SK-N-SH (cell line): ENCODE measurements around the gene CCDC88B. TPM values are rescaled to one million over a fixed set of nuclear protein-coding genes. Genes with fewer than 3 reads are reported as not detected.

Source experiments
- CTCF ChIA-PET: fragments of 300-600, 350-600 bp; formaldehyde crosslinking; extraction: SDS; loops from one replicate; lab custom pipeline; 2021; lab: Yijun Ruan, JAX
- POLR2A ChIA-PET: fragments of 350-600 bp; sonication (Branson Sonifier 250); formaldehyde crosslinking; extraction: SDS; loops from one replicate; lab custom pipeline; 2020; ENCODE audit warnings: antibody characterized with exemption, inconsistent platforms; lab: Yijun Ruan, JAX
- DNase-seq: peaks from one replicate; pipeline ENCODE4 v3.0.0; 2012
- H2AFZ ChIP-seq: fragments of 200-600 bp; sonication (generic); 2 replicates; pipeline ENCODE4 v1.8.1; 2016; ENCODE audit warnings: antibody characterized with exemption, mild to moderate bottlenecking, low read depth
- H3F3A ChIP-seq: fragments of 200-600 bp; sonication (generic); replicated peaks from 2 replicates; pipeline ENCODE3; 2016; ENCODE audit warnings: antibody characterized with exemption, mild to moderate bottlenecking; ENCODE audit not compliant: insufficient read depth
- H3K27ac ChIP-seq, 2 experiments: fragments of 200-500 bp in 1 of 2; fragments of 200-600 bp in 1 of 2; sonication (Bioruptor generic) in 1 of 2; sonication (generic), shearing (Covaris generic) in 1 of 2; 2 replicates each; pipeline versions ENCODE4 v1.5.1 to v1.6.1; 2014 to 2016; ENCODE audit warnings: low read depth in 2 of 2, inconsistent platforms in 1 of 2, low read length in 1 of 2, mild to moderate bottlenecking in 1 of 2, mixed read lengths in 1 of 2
- H3K27me3 ChIP-seq: fragments of 200-600 bp; sonication (generic), shearing (Covaris generic); 2 replicates; pipeline ENCODE4 v1.6.1; 2016; ENCODE audit warnings: mixed run types; ENCODE audit not compliant: insufficient read depth
- H3K36me3 ChIP-seq, 2 experiments: fragments of 200-500 bp in 1 of 2; fragments of 200-600 bp in 1 of 2; sonication (Bioruptor generic) in 1 of 2; sonication (generic) in 1 of 2; replicated peaks in 1 of 2; 2 replicates each; pipeline versions ENCODE3 to v1.5.1; 2014 to 2016; ENCODE audit warnings: low read length in 1 of 2, mild to moderate bottlenecking in 1 of 2; ENCODE audit not compliant: insufficient read depth in 2 of 2, control insufficient read depth in 1 of 2
- H3K4me1 ChIP-seq, 2 experiments: fragments of 200-500 bp in 1 of 2; fragments of 200-600 bp in 1 of 2; sonication (Bioruptor generic) in 1 of 2; sonication (generic), shearing (Covaris generic) in 1 of 2; 2 replicates each; pipeline versions ENCODE4 v1.5.1 to v1.6.1; 2014 to 2016; ENCODE audit warnings: low read depth in 1 of 2, low read length in 1 of 2, mixed run types in 1 of 2; ENCODE audit not compliant: insufficient read depth in 2 of 2, control insufficient read depth in 1 of 2
- H3K4me2 ChIP-seq: fragments of 200-600 bp; sonication (generic), shearing (Covaris generic); 2 replicates; pipeline ENCODE4 v1.6.1; 2017; ENCODE audit warnings: mixed run types
- H3K4me3 ChIP-seq, 2 experiments: fragments of 200-500 bp in 1 of 2; fragments of 200-600 bp in 1 of 2; sonication (Bioruptor generic) in 1 of 2; sonication (generic), shearing (Covaris generic) in 1 of 2; 2 replicates each; pipeline versions ENCODE4 v1.5.1 to v1.8.1; 2014 to 2016; ENCODE audit warnings: low read depth in 2 of 2, inconsistent platforms in 1 of 2, low read length in 1 of 2, mild to moderate bottlenecking in 1 of 2, mixed read lengths in 1 of 2, moderate library complexity in 1 of 2
- H3K79me2 ChIP-seq: fragments of 200-600 bp; sonication (generic); 2 replicates; pipeline ENCODE4 v1.8.1; 2017; ENCODE audit warnings: mild to moderate bottlenecking; ENCODE audit not compliant: insufficient read depth
- H3K9ac ChIP-seq: fragments of 200-600 bp; sonication (generic); 2 replicates; pipeline ENCODE4 v1.6.1; 2017; ENCODE audit warnings: mixed run types
- H3K9me2 ChIP-seq: fragments of 200-600 bp; sonication (generic); 2 replicates; pipeline ENCODE4 v1.6.1; 2017; ENCODE audit warnings: mixed run types
- H3K9me3 ChIP-seq: fragments of 200-600 bp; sonication (generic); 2 replicates; pipeline ENCODE4 v1.6.1; 2017; ENCODE audit warnings: mixed run types, mild to moderate bottlenecking, moderate library complexity
- H4K20me1 ChIP-seq: fragments of 200-600 bp; sonication (generic); 2 replicates; pipeline ENCODE4 v1.6.1; 2017; ENCODE audit warnings: mild to moderate bottlenecking, mixed run types; ENCODE audit not compliant: insufficient read depth
- EZH2phosphoT487 ChIP-seq: fragments of 200-600 bp; sonication (generic); IDR thresholded peaks from 2 replicates; pipeline ENCODE4 v1.6.1; 2017; ENCODE audit warnings: low read depth, mixed run types, mild to moderate bottlenecking, antibody characterized with exemption, moderate library complexity, borderline replicate concordance
- NFIC ChIP-seq: IDR thresholded peaks from 2 replicates; pipeline ENCODE4 v1.4.0; 2012; ENCODE audit warnings: borderline replicate concordance
- PBX3 ChIP-seq: IDR thresholded peaks from 2 replicates; pipeline ENCODE4; 2012
- RCOR1 ChIP-seq: fragments of 150-350 bp; IDR thresholded peaks from 2 replicates; pipeline ENCODE4 v1.6.1; 2017; ENCODE audit warnings: antibody characterized with exemption, low read length
- SIN3A ChIP-seq: IDR thresholded peaks from 2 replicates; pipeline ENCODE4 v1.6.1; 2012; ENCODE audit warnings: low read depth, mild to moderate bottlenecking, low read length, moderate library complexity, borderline replicate concordance
- SMC3 ChIP-seq: IDR thresholded peaks from 2 replicates; pipeline ENCODE4 v1.6.1; 2012; ENCODE audit warnings: low read depth, low read length, improper control_type of control experiment
- TCF12 ChIP-seq: IDR thresholded peaks from 2 replicates; pipeline ENCODE4 v1.4.0; 2012
- USF1 ChIP-seq: IDR thresholded peaks from 2 replicates; pipeline ENCODE4 v1.4.0; 2012; ENCODE audit warnings: low read depth, borderline replicate concordance
- YY1 ChIP-seq: IDR thresholded peaks from 2 replicates; pipeline ENCODE4 v1.4.0; 2012; ENCODE audit warnings: low read depth, mild to moderate bottlenecking
- ZBTB33 ChIP-seq: IDR thresholded peaks from 2 replicates; pipeline ENCODE4 v1.4.0; 2012; ENCODE audit warnings: low read depth, borderline replicate concordance
- whole genome bisulfite sequencing: methylation state at CpG from one replicate; pipeline ENCODE4 v1.1.6; 2017; ENCODE audit warnings: low lambda C conversion rate; 5-methylcytosine and 5-hydroxymethylcytosine counted together
- polyA plus RNA-seq, 3 experiments: library from polyadenylated mRNA; depleted of rRNA; stranded (reverse); fragments of >200 nt; gene quantifications; 2 replicates each; pipeline ENCODE4 v1.2.3, GENCODE V29; 2012
- TF ChIP-seq, protein P1 (sequence below): IDR thresholded peaks from 2 replicates; pipeline ENCODE4 v1.4.0; 2012; ENCODE audit warnings: low read depth
- TF ChIP-seq, protein P2 (sequence below): IDR thresholded peaks from 2 replicates; pipeline ENCODE4 v1.6.1; 2012; ENCODE audit warnings: mild to moderate bottlenecking, low read depth, low read length, moderate library complexity
- TF ChIP-seq, protein P3 (sequence below): fragments of 150-350 bp; IDR thresholded peaks from 2 replicates; pipeline ENCODE4 v1.6.1; 2016; ENCODE audit warnings: mild to moderate bottlenecking, low read depth, low read length

The CCDC88B gene
- polyA plus RNA-seq, 1 of the 3 experiments (the other 2 are of a cell fraction), result 3.4 TPM

GRCh38 chr11:64351136-64351631 is 11.2 kb downstream of the CCDC88B start:
- CTCF ChIA-PET, result interaction anchor here (1.0 to 1.3 kb wide), 2 partner anchors 42 to 98 kb away, joined by 3 to 4 read pairs; no protein-coding TSS in a partner anchor
- H3K9ac ChIP-seq, result no peak overlapping the region

More at GRCh38 chr11:64351136-64351631, 11.2 kb downstream of the CCDC88B start:
- Histone ChIP-seq H3K4me3 (no peak overlapping the region), H3K36me3 (no peaks in the 10 kb centered on the region), H3K79me2 (no peaks in the 10 kb centered on the region), H4K20me1 (no peaks in the 10 kb centered on the region), H2AFZ (no peak overlapping the region), H3F3A (peaks cover 8% of the 10 kb centered on the region), H3K9me2 (no peaks in the 10 kb centered on the region), H3K9me3 (no peaks in the 10 kb centered on the region), H3K4me2 (no peak overlapping the region), H3K27ac (no peak overlapping the region), H3K27me3 (no peaks in the 10 kb centered on the region), H3K4me1 (peaks cover 0 to 6% of the 10 kb centered on the region in 2 experiments; a peak in 3 of 4 replicates)
- no peak for TF ChIP-seq SMC3
- no peak for TF ChIP-seq YY1
- TF ChIP-seq EZH2phosphoT487, result no peak
- TF ChIP-seq, protein P1, sequence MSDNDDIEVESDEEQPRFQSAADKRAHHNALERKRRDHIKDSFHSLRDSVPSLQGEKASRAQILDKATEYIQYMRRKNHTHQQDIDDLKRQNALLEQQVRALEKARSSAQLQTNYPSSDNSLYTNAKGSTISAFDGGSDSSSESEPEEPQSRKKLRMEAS, result no peak
- TF ChIP-seq TCF12, result no peak
- no peak for TF ChIP-seq SIN3A
- TF ChIP-seq, protein P2, sequence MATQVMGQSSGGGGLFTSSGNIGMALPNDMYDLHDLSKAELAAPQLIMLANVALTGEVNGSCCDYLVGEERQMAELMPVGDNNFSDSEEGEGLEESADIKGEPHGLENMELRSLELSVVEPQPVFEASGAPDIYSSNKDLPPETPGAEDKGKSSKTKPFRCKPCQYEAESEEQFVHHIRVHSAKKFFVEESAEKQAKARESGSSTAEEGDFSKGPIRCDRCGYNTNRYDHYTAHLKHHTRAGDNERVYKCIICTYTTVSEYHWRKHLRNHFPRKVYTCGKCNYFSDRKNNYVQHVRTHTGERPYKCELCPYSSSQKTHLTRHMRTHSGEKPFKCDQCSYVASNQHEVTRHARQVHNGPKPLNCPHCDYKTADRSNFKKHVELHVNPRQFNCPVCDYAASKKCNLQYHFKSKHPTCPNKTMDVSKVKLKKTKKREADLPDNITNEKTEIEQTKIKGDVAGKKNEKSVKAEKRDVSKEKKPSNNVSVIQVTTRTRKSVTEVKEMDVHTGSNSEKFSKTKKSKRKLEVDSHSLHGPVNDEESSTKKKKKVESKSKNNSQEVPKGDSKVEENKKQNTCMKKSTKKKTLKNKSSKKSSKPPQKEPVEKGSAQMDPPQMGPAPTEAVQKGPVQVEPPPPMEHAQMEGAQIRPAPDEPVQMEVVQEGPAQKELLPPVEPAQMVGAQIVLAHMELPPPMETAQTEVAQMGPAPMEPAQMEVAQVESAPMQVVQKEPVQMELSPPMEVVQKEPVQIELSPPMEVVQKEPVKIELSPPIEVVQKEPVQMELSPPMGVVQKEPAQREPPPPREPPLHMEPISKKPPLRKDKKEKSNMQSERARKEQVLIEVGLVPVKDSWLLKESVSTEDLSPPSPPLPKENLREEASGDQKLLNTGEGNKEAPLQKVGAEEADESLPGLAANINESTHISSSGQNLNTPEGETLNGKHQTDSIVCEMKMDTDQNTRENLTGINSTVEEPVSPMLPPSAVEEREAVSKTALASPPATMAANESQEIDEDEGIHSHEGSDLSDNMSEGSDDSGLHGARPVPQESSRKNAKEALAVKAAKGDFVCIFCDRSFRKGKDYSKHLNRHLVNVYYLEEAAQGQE, result no peak
- no peak for TF ChIP-seq RCOR1
- TF ChIP-seq, protein P3, sequence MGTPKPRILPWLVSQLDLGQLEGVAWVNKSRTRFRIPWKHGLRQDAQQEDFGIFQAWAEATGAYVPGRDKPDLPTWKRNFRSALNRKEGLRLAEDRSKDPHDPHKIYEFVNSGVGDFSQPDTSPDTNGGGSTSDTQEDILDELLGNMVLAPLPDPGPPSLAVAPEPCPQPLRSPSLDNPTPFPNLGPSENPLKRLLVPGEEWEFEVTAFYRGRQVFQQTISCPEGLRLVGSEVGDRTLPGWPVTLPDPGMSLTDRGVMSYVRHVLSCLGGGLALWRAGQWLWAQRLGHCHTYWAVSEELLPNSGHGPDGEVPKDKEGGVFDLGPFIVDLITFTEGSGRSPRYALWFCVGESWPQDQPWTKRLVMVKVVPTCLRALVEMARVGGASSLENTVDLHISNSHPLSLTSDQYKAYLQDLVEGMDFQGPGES, result no peak
- TF ChIP-seq PBX3, result no peak
- no peak for TF ChIP-seq NFIC
- no peak for TF ChIP-seq USF1
- TF ChIP-seq ZBTB33, result no peak
- POLR2A ChIA-PET, result no interaction called here
- DNase-seq, result peak; percentile 32
- 92% methylated on average over 4 of the region's 18 CpGs for WGBS
